SK-N-SH (cell line): ENCODE results near the gene A1BG. TPM values are rescaled to one million over a fixed set of nuclear protein-coding genes. Genes with fewer than 3 reads are reported as not detected.

Experiments used
- CTCF ChIA-PET: fragments of 300-600, 350-600 bp; formaldehyde crosslinking; extraction: SDS; loops from one replicate; lab custom pipeline; 2021; lab: Yijun Ruan, JAX
- POLR2A ChIA-PET: fragments of 350-600 bp; sonication (Branson Sonifier 250); formaldehyde crosslinking; extraction: SDS; loops from one replicate; lab custom pipeline; 2020; ENCODE audit warnings: antibody characterized with exemption, inconsistent platforms; lab: Yijun Ruan, JAX
- DNase-seq: peaks from one replicate; pipeline ENCODE4 v3.0.0; 2012
- H2AFZ ChIP-seq: fragments of 200-600 bp; sonication (generic); 2 replicates; pipeline ENCODE4 v1.8.1; 2016; ENCODE audit warnings: antibody characterized with exemption, mild to moderate bottlenecking, low read depth
- H3F3A ChIP-seq: fragments of 200-600 bp; sonication (generic); replicated peaks from 2 replicates; pipeline ENCODE3; 2016; ENCODE audit warnings: antibody characterized with exemption, mild to moderate bottlenecking; ENCODE audit not compliant: insufficient read depth
- H3K27ac ChIP-seq, 2 experiments: fragments of 200-500 bp in 1 of 2; fragments of 200-600 bp in 1 of 2; sonication (Bioruptor generic) in 1 of 2; sonication (generic), shearing (Covaris generic) in 1 of 2; 2 replicates each; pipeline versions ENCODE4 v1.5.1 to v1.6.1; 2014 to 2016; ENCODE audit warnings: low read depth in 2 of 2, inconsistent platforms in 1 of 2, low read length in 1 of 2, mild to moderate bottlenecking in 1 of 2, mixed read lengths in 1 of 2
- H3K27me3 ChIP-seq: fragments of 200-600 bp; sonication (generic), shearing (Covaris generic); 2 replicates; pipeline ENCODE4 v1.6.1; 2016; ENCODE audit warnings: mixed run types; ENCODE audit not compliant: insufficient read depth
- H3K36me3 ChIP-seq, 2 experiments: fragments of 200-500 bp in 1 of 2; fragments of 200-600 bp in 1 of 2; sonication (Bioruptor generic) in 1 of 2; sonication (generic) in 1 of 2; replicated peaks in 1 of 2; 2 replicates each; pipeline versions ENCODE3 to v1.5.1; 2014 to 2016; ENCODE audit warnings: low read length in 1 of 2, mild to moderate bottlenecking in 1 of 2; ENCODE audit not compliant: insufficient read depth in 2 of 2, control insufficient read depth in 1 of 2
- H3K4me1 ChIP-seq, 2 experiments: fragments of 200-500 bp in 1 of 2; fragments of 200-600 bp in 1 of 2; sonication (Bioruptor generic) in 1 of 2; sonication (generic), shearing (Covaris generic) in 1 of 2; 2 replicates each; pipeline versions ENCODE4 v1.5.1 to v1.6.1; 2014 to 2016; ENCODE audit warnings: low read depth in 1 of 2, low read length in 1 of 2, mixed run types in 1 of 2; ENCODE audit not compliant: insufficient read depth in 2 of 2, control insufficient read depth in 1 of 2
- H3K4me2 ChIP-seq: fragments of 200-600 bp; sonication (generic), shearing (Covaris generic); 2 replicates; pipeline ENCODE4 v1.6.1; 2017; ENCODE audit warnings: mixed run types
- H3K4me3 ChIP-seq, 2 experiments: fragments of 200-500 bp in 1 of 2; fragments of 200-600 bp in 1 of 2; sonication (Bioruptor generic) in 1 of 2; sonication (generic), shearing (Covaris generic) in 1 of 2; 2 replicates each; pipeline versions ENCODE4 v1.5.1 to v1.8.1; 2014 to 2016; ENCODE audit warnings: low read depth in 2 of 2, inconsistent platforms in 1 of 2, low read length in 1 of 2, mild to moderate bottlenecking in 1 of 2, mixed read lengths in 1 of 2, moderate library complexity in 1 of 2
- H3K79me2 ChIP-seq: fragments of 200-600 bp; sonication (generic); 2 replicates; pipeline ENCODE4 v1.8.1; 2017; ENCODE audit warnings: mild to moderate bottlenecking; ENCODE audit not compliant: insufficient read depth
- H3K9ac ChIP-seq: fragments of 200-600 bp; sonication (generic); 2 replicates; pipeline ENCODE4 v1.6.1; 2017; ENCODE audit warnings: mixed run types
- H3K9me2 ChIP-seq: fragments of 200-600 bp; sonication (generic); 2 replicates; pipeline ENCODE4 v1.6.1; 2017; ENCODE audit warnings: mixed run types
- H3K9me3 ChIP-seq: fragments of 200-600 bp; sonication (generic); 2 replicates; pipeline ENCODE4 v1.6.1; 2017; ENCODE audit warnings: mixed run types, mild to moderate bottlenecking, moderate library complexity
- H4K20me1 ChIP-seq: fragments of 200-600 bp; sonication (generic); 2 replicates; pipeline ENCODE4 v1.6.1; 2017; ENCODE audit warnings: mild to moderate bottlenecking, mixed run types; ENCODE audit not compliant: insufficient read depth
- ELF1 ChIP-seq: IDR thresholded peaks from 2 replicates; pipeline ENCODE4 v1.4.0; 2012
- EP300 ChIP-seq, 2 experiments: IDR thresholded peaks; 2 replicates each; pipeline versions ENCODE4 v1.4.0 to v1.6.1; 2012; ENCODE audit warnings: borderline replicate concordance in 1 of 2, low read depth in 1 of 2, low read length in 1 of 2
- EZH2phosphoT487 ChIP-seq: fragments of 200-600 bp; sonication (generic); IDR thresholded peaks from 2 replicates; pipeline ENCODE4 v1.6.1; 2017; ENCODE audit warnings: low read depth, mixed run types, mild to moderate bottlenecking, antibody characterized with exemption, moderate library complexity, borderline replicate concordance
- FOXJ3 ChIP-seq: sonication (generic); formaldehyde crosslinking; IDR thresholded peaks from 2 replicates; pipeline ENCODE4 v1.5.1; 2020; ENCODE audit warnings: mild to moderate bottlenecking, missing genetic modification reagents
- FOXM1 ChIP-seq: IDR thresholded peaks from 2 replicates; pipeline ENCODE4 v1.4.0; 2012; ENCODE audit warnings: low read depth, mild to moderate bottlenecking
- GABPA ChIP-seq: IDR thresholded peaks from 2 replicates; pipeline ENCODE4 v1.4.0; 2012; ENCODE audit warnings: low read depth, mild to moderate bottlenecking
- GATA2 ChIP-seq: sonication (generic); formaldehyde crosslinking; IDR thresholded peaks from 2 replicates; pipeline ENCODE4 v1.5.0; 2020; ENCODE audit warnings: mild to moderate bottlenecking, missing genetic modification reagents
- IRF3 ChIP-seq: fragments of 150-350 bp; IDR thresholded peaks from 2 replicates; pipeline ENCODE4 v1.6.1; 2016; ENCODE audit warnings: mild to moderate bottlenecking, low read depth, low read length
- MAX ChIP-seq: IDR thresholded peaks from 2 replicates; pipeline ENCODE4 v1.4.0; 2012; ENCODE audit warnings: low read depth
- MEF2A ChIP-seq: IDR thresholded peaks from 2 replicates; pipeline ENCODE4 v1.4.0; 2012; ENCODE audit warnings: low read depth, borderline replicate concordance
- MXI1 ChIP-seq: IDR thresholded peaks from 2 replicates; pipeline ENCODE4 v1.6.1; 2012; ENCODE audit warnings: mild to moderate bottlenecking, low read depth, low read length, improper control_type of control experiment
- NFIC ChIP-seq: IDR thresholded peaks from 2 replicates; pipeline ENCODE4 v1.4.0; 2012; ENCODE audit warnings: borderline replicate concordance
- NRF1 ChIP-seq: IDR thresholded peaks from 2 replicates; pipeline ENCODE4 v1.6.1; 2012; ENCODE audit warnings: low read depth, mild to moderate bottlenecking, low read length
- POLR2AphosphoS5 ChIP-seq: IDR thresholded peaks from 2 replicates; pipeline ENCODE4 v1.6.1; 2012; ENCODE audit warnings: low read depth, low read length
- RAD21 ChIP-seq: IDR thresholded peaks from 2 replicates; pipeline ENCODE4 v1.6.1; 2012; ENCODE audit warnings: mild to moderate bottlenecking, low read length
- SIN3A ChIP-seq: IDR thresholded peaks from 2 replicates; pipeline ENCODE4 v1.6.1; 2012; ENCODE audit warnings: low read depth, mild to moderate bottlenecking, low read length, moderate library complexity, borderline replicate concordance
- TAF1 ChIP-seq: IDR thresholded peaks from 2 replicates; pipeline ENCODE4 v1.6.1; 2012; ENCODE audit warnings: low read depth, mild to moderate bottlenecking, low read length, moderate library complexity, borderline replicate concordance
- TCF12 ChIP-seq: IDR thresholded peaks from 2 replicates; pipeline ENCODE4 v1.4.0; 2012
- TEAD4 ChIP-seq: IDR thresholded peaks from 2 replicates; pipeline ENCODE4 v1.4.0; 2012; ENCODE audit warnings: mild to moderate bottlenecking, borderline replicate concordance; ENCODE audit not compliant: insufficient read depth
- USF1 ChIP-seq: IDR thresholded peaks from 2 replicates; pipeline ENCODE4 v1.4.0; 2012; ENCODE audit warnings: low read depth, borderline replicate concordance
- YY1 ChIP-seq: IDR thresholded peaks from 2 replicates; pipeline ENCODE4 v1.4.0; 2012; ENCODE audit warnings: low read depth, mild to moderate bottlenecking
- WGBS: methylation state at CpG from one replicate; pipeline ENCODE4 v1.1.6; 2017; ENCODE audit warnings: low lambda C conversion rate; 5-methylcytosine and 5-hydroxymethylcytosine counted together
- polyA plus RNA-seq, 3 experiments: library from polyadenylated mRNA; depleted of rRNA; stranded (reverse); fragments of >200 nt; gene quantifications; 2 replicates each; pipeline ENCODE4 v1.2.3, GENCODE V29; 2012

Gene A1BG
- polyA plus RNA-seq, 1 of the 3 experiments (the other 2 are of a cell fraction): 62.6 TPM

GRCh38 chr19:58345558-58345957, 7.7 kb downstream of the A1BG start:
- H3K27ac ChIP-seq: no peak overlapping the region
- peaks cover 0 to 6% of the 10 kb centered on the region in 2 experiments; a peak in 2 of 4 replicates for H3K4me1 ChIP-seq
- no peak overlapping the region for H2AFZ ChIP-seq
- ChIA-PET CTCF (interaction anchor here (0.8 to 2.0 kb wide), 3 partner anchors 15 to 17 kb away, joined by 3 to 7 read pairs (median 3); partner anchors contain the start of gene ZNF497), POLR2A (interaction anchor here (1.2 kb wide), 1 partner anchor 9 kb away, joined by 3 read pairs; no protein-coding TSS in a partner anchor)
- peaks cover 66% of the 10 kb centered on the region for H3K79me2 ChIP-seq
- H3K4me2 ChIP-seq: peak overlapping the region; percentile 78; the same call in 1 of the 2 replicates
- no peak overlapping the region for H3K9ac ChIP-seq
- no peak for DNase-seq
- no peaks in the 10 kb centered on the region for H3K9me2 ChIP-seq
- H3K36me3 ChIP-seq: peaks cover 12% of the 10 kb centered on the region in 2 experiments
- peaks cover 5% of the 10 kb centered on the region for H3F3A ChIP-seq
- no peak overlapping the region for H3K4me3 ChIP-seq
- H3K9me3 ChIP-seq: no peaks in the 10 kb centered on the region
- no peaks in the 10 kb centered on the region for H3K27me3 ChIP-seq
- 86% methylated on average over 5 of the region's 5 CpGs for WGBS
- no peaks in the 10 kb centered on the region for H4K20me1 ChIP-seq
- TF ChIP-seq MAX (no peak), NRF1 (no peak), ELF1 (no peak), RAD21 (no peak), TAF1 (no peak), USF1 (no peak), POLR2AphosphoS5 (no peak), GABPA (no peak), TCF12 (no peak), FOXM1 (no peak), MXI1 (no peak), GATA2 (CRISPR knock-in tag) (no peak), TEAD4 (no peak), YY1 (no peak), MEF2A (no peak), IRF3 (no peak)

GRCh38 chr19:58338825-58339558, 14.3 kb downstream of the A1BG start:
- POLR2A ChIA-PET: no interaction called here

More at GRCh38 chr19:58338825-58339558, 14.3 kb downstream of the A1BG start:
- WGBS: 81% methylated on average over 15 of the region's 30 CpGs
- no peaks in the 10 kb centered on the region for H3K4me1 ChIP-seq
- TF ChIP-seq MXI1 (no peak), NFIC (no peak), FOXM1 (no peak), USF1 (no peak), EP300 (IDR thresholded peaks at IDR 0.05; ENCODE audit: borderline replicate concordance in 1 of 2, low read depth in 1 of 2, low read length in 1 of 2) (no peak), SIN3A (no peak), EZH2phosphoT487 (no peak), MAX (no peak), FOXJ3 (no peak)
- TF ChIP-seq, all 33 proteins: peak for 0
- no peaks in the 10 kb centered on the region for H4K20me1 ChIP-seq
- H3K9ac ChIP-seq: no peak overlapping the region
- no peak overlapping the region for H3K27ac ChIP-seq
- DNase-seq: no peak
- no peak overlapping the region for H3K4me2 ChIP-seq
- no peaks in the 10 kb centered on the region for H3K27me3 ChIP-seq
- no peaks in the 10 kb centered on the region for H3K9me2 ChIP-seq
- no peak overlapping the region for H2AFZ ChIP-seq
- H3K4me3 ChIP-seq: no peak overlapping the region
- H3K9me3 ChIP-seq: no peaks in the 10 kb centered on the region
- peaks cover 24 to 52% of the 10 kb centered on the region in 2 experiments for H3K36me3 ChIP-seq
- H3F3A ChIP-seq: no peaks in the 10 kb centered on the region
- CTCF ChIA-PET: interaction anchor here (1.0 kb wide), 1 partner anchor 9 kb away, joined by 3 read pairs; no protein-coding TSS in a partner anchor
- peaks cover 16% of the 10 kb centered on the region; the same call in 1 of the 2 replicates for H3K79me2 ChIP-seq
